ENCODE measurements around the gene VTA1. TPM values are rescaled to one million over a fixed set of nuclear protein-coding genes. Genes with fewer than 3 reads are reported as not detected.

Gene VTA1
- total RNA-seq, 3 donors from 2014 or later, result 31.8 to 58.8 (median 40.2) TPM

- DNase-seq (ENCODE audit: low spot score in 2 of 2), result no peak
- no peaks in the 10 kb centered on the region for H3K4me1 ChIP-seq
- H3K4me3 ChIP-seq, result no peak overlapping the region
- no peaks in the 10 kb centered on the region for H3K9me3 ChIP-seq
- TF ChIP-seq CTCF (IDR thresholded peaks at IDR 0.05), result no peak
- no peak for TF ChIP-seq POLR2A (IDR thresholded peaks at IDR 0.05)
- no peak for TF ChIP-seq POLR2AphosphoS5 (IDR thresholded peaks at IDR 0.05)
- no peaks in the 10 kb centered on the region for H3K27me3 ChIP-seq
- H3K36me3 ChIP-seq, result no peaks in the 10 kb centered on the region
- intact Hi-C loops (cut with DNase I; ENCODE audit: low total_unique reads), result loop anchor here (10.0 kb wide), 1 partner anchor 723 kb away; no protein-coding TSS in a partner anchor
- no peak overlapping the region for H3K27ac ChIP-seq
Measured at GRCh38 chr6:142262231-142262630, 115.2 kb downstream of the VTA1 start.

GRCh38 chr6:142265476-142265875 lies 118.4 kb downstream of the VTA1 start:
- intact Hi-C loops (cut with DNase I; ENCODE audit: low total_unique reads), result loop anchor here (10.0 kb wide), 1 partner anchor 719 kb away; no protein-coding TSS in a partner anchor
- no peak for DNase-seq (ENCODE audit: low spot score in 2 of 2)
- no peak overlapping the region for H3K27ac ChIP-seq
- no peaks in the 10 kb centered on the region for H3K4me1 ChIP-seq
- H3K9me3 ChIP-seq, result no peaks in the 10 kb centered on the region
- H3K36me3 ChIP-seq, result no peaks in the 10 kb centered on the region
- TF ChIP-seq POLR2A (IDR thresholded peaks at IDR 0.05) (no peak), CTCF (IDR thresholded peaks at IDR 0.05) (no peak), POLR2AphosphoS5 (IDR thresholded peaks at IDR 0.05) (no peak)
- H3K27me3 ChIP-seq, result no peaks in the 10 kb centered on the region
- H3K4me3 ChIP-seq, result no peak overlapping the region

GRCh38 chr6:142266060-142266459 lies 119.0 kb downstream of the VTA1 start:
- H3K27ac ChIP-seq, result no peak overlapping the region
- no peak for DNase-seq (ENCODE audit: low spot score in 2 of 2)
- no peaks in the 10 kb centered on the region for H3K36me3 ChIP-seq
- H3K9me3 ChIP-seq, result no peaks in the 10 kb centered on the region
- H3K4me3 ChIP-seq, result no peak overlapping the region
- intact Hi-C loops (cut with DNase I; ENCODE audit: low total_unique reads), result loop anchor here (10.0 kb wide), 1 partner anchor 719 kb away; no protein-coding TSS in a partner anchor
- H3K4me1 ChIP-seq, result no peaks in the 10 kb centered on the region
- no peaks in the 10 kb centered on the region for H3K27me3 ChIP-seq
- no peak for TF ChIP-seq CTCF (IDR thresholded peaks at IDR 0.05)
- TF ChIP-seq POLR2AphosphoS5 (IDR thresholded peaks at IDR 0.05), result no peak
- TF ChIP-seq POLR2A (IDR thresholded peaks at IDR 0.05), result no peak

GRCh38 chr6:142271476-142271875 lies 124.4 kb downstream of the VTA1 start:
- intact Hi-C loops (cut with DNase I; ENCODE audit: low total_unique reads), result no loop called here
- TF ChIP-seq POLR2AphosphoS5 (IDR thresholded peaks at IDR 0.05) (no peak), POLR2A (IDR thresholded peaks at IDR 0.05) (no peak), CTCF (IDR thresholded peaks at IDR 0.05) (no peak)
- Histone ChIP-seq H3K27ac (no peak overlapping the region), H3K4me3 (no peak overlapping the region), H3K27me3 (no peaks in the 10 kb centered on the region), H3K4me1 (no peaks in the 10 kb centered on the region), H3K36me3 (no peaks in the 10 kb centered on the region), H3K9me3 (no peaks in the 10 kb centered on the region)
- no peak for DNase-seq (ENCODE audit: low spot score in 2 of 2)

Other genes with a start within 250 kb of the VTA1 start
- gene GJE1, start 14.3 kb upstream of the VTA1 start, total RNA-seq, result not detected
- gene NMBR, start 141 bp upstream of the VTA1 start, total RNA-seq, result under 1 TPM in 1 of 3 donors, not detected in 2; 0.29 TPM
- 10 to 100 TPM in 2 of 3 donors, 1 to 10 TPM in 1; 8.2 to 29.6 (median 28.5) TPM for gene ADGRG6, start 154.7 kb downstream of the VTA1 start, total RNA-seq